Natural killer cell (primary cell): ENCODE measurements around the gene NUP214. TPM values are rescaled to one million over a fixed set of nuclear protein-coding genes. Genes with fewer than 3 reads are reported as not detected.

ENCODE experiments used
- ATAC-seq, 3 donors: fragments of 150-1000 bp in 2 of 3; fragments of 200-7000 bp in 1 of 3; cut with Tn5 transposase; 1 replicate in 1 of 3; 2 replicates in 2 of 3; pipeline ENCODE4 v1.10.0; 2021; ENCODE audit warnings: mild to moderate bottlenecking in 2 of 3, moderate library complexity in 2 of 3
- DNase-seq, 2 donors: peaks; one replicate each; pipeline versions ENCODE4 v3.0.0 to v3.0.0-alpha.2; 2013 to 2021; ENCODE audit warnings: mixed read lengths in 1 of 2
- H3K27ac ChIP-seq: one replicate; pipeline ENCODE4 v1.5.1; 2013; ENCODE audit warnings: mild to moderate bottlenecking, low read length
- H3K27me3 ChIP-seq: one replicate; pipeline ENCODE4 v1.6.1; 2013; ENCODE audit warnings: low read length; ENCODE audit not compliant: control insufficient read depth, insufficient read depth
- H3K36me3 ChIP-seq: one replicate; pipeline ENCODE4 v1.6.1; 2013; ENCODE audit warnings: low read length; ENCODE audit not compliant: control insufficient read depth, insufficient read depth
- H3K4me1 ChIP-seq: one replicate; pipeline ENCODE4 v1.6.1; 2013; ENCODE audit warnings: low read length; ENCODE audit not compliant: control insufficient read depth, insufficient read depth
- H3K4me3 ChIP-seq: one replicate; pipeline ENCODE4 v1.5.1; 2013; ENCODE audit warnings: low read length
- H3K9me3 ChIP-seq: one replicate; pipeline ENCODE4 v1.6.1; 2013; ENCODE audit warnings: low read length; ENCODE audit not compliant: control insufficient read depth, insufficient read depth
- H3K27ac Mint-ChIP-seq, 2 donors: one replicate each; pipeline ENCODE4 v1.8.0; 2022; ENCODE audit warnings: mild to moderate bottlenecking in 2 of 2, mixed read lengths in 2 of 2, moderate library complexity in 1 of 2
- H3K27me3 Mint-ChIP-seq, 2 donors: one replicate each; pipeline ENCODE4 v1.8.0; 2022; ENCODE audit warnings: low read depth in 2 of 2, mixed read lengths in 2 of 2
- H3K36me3 Mint-ChIP-seq: one replicate; pipeline ENCODE4 v1.8.0; 2022; ENCODE audit warnings: mixed read lengths
- H3K4me1 Mint-ChIP-seq, 2 donors: one replicate each; pipeline ENCODE4 v1.8.0; 2022; ENCODE audit warnings: mixed read lengths in 2 of 2
- H3K4me3 Mint-ChIP-seq: one replicate; pipeline ENCODE4 v1.8.0; 2022; ENCODE audit warnings: mild to moderate bottlenecking, moderate library complexity, mixed read lengths
- H3K9me3 Mint-ChIP-seq, 2 donors: one replicate each; pipeline ENCODE4 v1.8.0; 2022; ENCODE audit warnings: mixed read lengths in 2 of 2
- CTCF ChIP-seq: fragments of 200-600 bp; IDR thresholded peaks from one replicate; pipeline ENCODE4 v1.8.0; 2022; ENCODE audit warnings: antibody characterized with exemption
- WGBS: methylation state at CpG from one replicate; pipeline ENCODE4 v1.1.7; 2013; ENCODE audit warnings: missing lambda C conversion rate; ENCODE audit not compliant: insufficient coverage; 5-methylcytosine and 5-hydroxymethylcytosine counted together
- intact Hi-C: fragments of 100-400 bp; cut with micrococcal nuclease; formaldehyde crosslinking; loops from one replicate; pipeline ENCODE4 v1.14.2; 2022
- total RNA-seq, 4 donors: library from RNA; stranded (reverse); fragments of 120-200 nt in 1 of 4; gene quantifications; one replicate each; pipeline versions ENCODE4 v1.2.3 to v1.2.4, GENCODE V29; 2013 to 2022

Gene NUP214
- total RNA-seq, 3 donors from 2014 or later (not counting 1 experiment from before 2014, with no cell fraction given), result 125 to 133 (median 132) TPM

- Mint-ChIP-seq H3K36me3 (no peaks in the 10 kb centered on the region), H3K9me3 (no peaks in the 10 kb centered on the region), H3K4me3 (no peak overlapping the region), H3K27me3 (peaks cover 15 to 21% of the 10 kb centered on the region in 2 donors), H3K4me1 (no peaks in the 10 kb centered on the region), H3K27ac (no peak overlapping the region)
- H3K36me3 ChIP-seq, result no peaks in the 10 kb centered on the region
- 81% methylated on average over 9 of the region's 9 CpGs for WGBS
- intact Hi-C loops, result no loop called here
- DNase-seq (no peak), ATAC-seq (no peak)
- no peak for TF ChIP-seq CTCF
- peaks cover 3% of the 10 kb centered on the region for H3K27me3 ChIP-seq
- no peaks in the 10 kb centered on the region for H3K9me3 ChIP-seq
- peaks cover 3% of the 10 kb centered on the region for H3K4me1 ChIP-seq
- H3K4me3 ChIP-seq, result no peak overlapping the region
- no peak overlapping the region for H3K27ac ChIP-seq
These were observed 24.9 kb upstream of the NUP214 start for GRCh38 chr9:131100445-131100844.

- Mint-ChIP-seq H3K36me3 (no peaks in the 10 kb centered on the region), H3K4me1 (no peaks in the 10 kb centered on the region), H3K4me3 (no peak overlapping the region), H3K27ac (no peak overlapping the region), H3K9me3 (no peaks in the 10 kb centered on the region), H3K27me3 (peaks cover 8 to 14% of the 10 kb centered on the region in 2 donors)
- no peak overlapping the region for H3K27ac ChIP-seq
- peaks cover 3% of the 10 kb centered on the region for H3K4me1 ChIP-seq
- TF ChIP-seq CTCF, result no peak
- no peaks in the 10 kb centered on the region for H3K9me3 ChIP-seq
- ATAC-seq (no peak), DNase-seq (no peak)
- no peak overlapping the region for H3K4me3 ChIP-seq
- no peaks in the 10 kb centered on the region for H3K27me3 ChIP-seq
- 87% methylated on average over 11 of the region's 11 CpGs for WGBS
- intact Hi-C loops, result no loop called here
- no peaks in the 10 kb centered on the region for H3K36me3 ChIP-seq
These were observed 24.0 kb upstream of the NUP214 start for GRCh38 chr9:131101207-131101964.

- Histone ChIP-seq H3K9me3 (no peaks in the 10 kb centered on the region), H3K27me3 (no peaks in the 10 kb centered on the region), H3K27ac (no peak overlapping the region), H3K36me3 (no peaks in the 10 kb centered on the region), H3K4me3 (no peak overlapping the region), H3K4me1 (no peaks in the 10 kb centered on the region)
- no peak overlapping the region for H3K27ac Mint-ChIP-seq
- TF ChIP-seq CTCF, result no peak
- peaks cover 0 to 5% of the 10 kb centered on the region in 2 donors for H3K27me3 Mint-ChIP-seq
- DNase-seq, result no peak
- no peaks in the 10 kb centered on the region for H3K36me3 Mint-ChIP-seq
- ATAC-seq, result no peak
- H3K4me3 Mint-ChIP-seq, result no peak overlapping the region
- WGBS, result 86% methylated on average over 8 of the region's 9 CpGs
- no peaks in the 10 kb centered on the region for H3K9me3 Mint-ChIP-seq
- intact Hi-C loops, result no loop called here
- H3K4me1 Mint-ChIP-seq, result no peaks in the 10 kb centered on the region
These were observed 22.4 kb upstream of the NUP214 start for GRCh38 chr9:131103024-131103423.

GRCh38 chr9:131103535-131103934 is 21.9 kb upstream of the NUP214 start:
- Mint-ChIP-seq H3K36me3 (no peaks in the 10 kb centered on the region), H3K27me3 (peaks cover 0 to 2% of the 10 kb centered on the region in 2 donors), H3K9me3 (no peaks in the 10 kb centered on the region), H3K27ac (no peak overlapping the region), H3K4me3 (no peak overlapping the region), H3K4me1 (no peaks in the 10 kb centered on the region)
- Histone ChIP-seq H3K9me3 (no peaks in the 10 kb centered on the region), H3K4me3 (no peak overlapping the region), H3K36me3 (no peaks in the 10 kb centered on the region), H3K27ac (no peak overlapping the region), H3K27me3 (no peaks in the 10 kb centered on the region), H3K4me1 (no peaks in the 10 kb centered on the region)
- no peak for TF ChIP-seq CTCF
- DNase-seq (no peak), ATAC-seq (no peak)
- intact Hi-C loops, result no loop called here
- 90% methylated on average over 3 of the region's 3 CpGs for WGBS
